Myocyte (in vitro differentiated cells): ENCODE results near the gene MREG. TPM values are rescaled to one million over a fixed set of nuclear protein-coding genes. Genes with fewer than 3 reads are reported as not detected.

Experiments used
- DNase-seq: peaks from one replicate; pipeline ENCODE4 v3.0.0-alpha.2; 2012; ENCODE audit warnings: low read depth
- total RNA-seq: library from RNA; depleted of rRNA; stranded (reverse); fragments of >200 nt; gene quantifications from 2 replicates; pipeline ENCODE4 v1.2.3, GENCODE V29; 2014

MREG gene
- total RNA-seq, 1 donor from 2014 or later = 28.9 TPM

DNA sequence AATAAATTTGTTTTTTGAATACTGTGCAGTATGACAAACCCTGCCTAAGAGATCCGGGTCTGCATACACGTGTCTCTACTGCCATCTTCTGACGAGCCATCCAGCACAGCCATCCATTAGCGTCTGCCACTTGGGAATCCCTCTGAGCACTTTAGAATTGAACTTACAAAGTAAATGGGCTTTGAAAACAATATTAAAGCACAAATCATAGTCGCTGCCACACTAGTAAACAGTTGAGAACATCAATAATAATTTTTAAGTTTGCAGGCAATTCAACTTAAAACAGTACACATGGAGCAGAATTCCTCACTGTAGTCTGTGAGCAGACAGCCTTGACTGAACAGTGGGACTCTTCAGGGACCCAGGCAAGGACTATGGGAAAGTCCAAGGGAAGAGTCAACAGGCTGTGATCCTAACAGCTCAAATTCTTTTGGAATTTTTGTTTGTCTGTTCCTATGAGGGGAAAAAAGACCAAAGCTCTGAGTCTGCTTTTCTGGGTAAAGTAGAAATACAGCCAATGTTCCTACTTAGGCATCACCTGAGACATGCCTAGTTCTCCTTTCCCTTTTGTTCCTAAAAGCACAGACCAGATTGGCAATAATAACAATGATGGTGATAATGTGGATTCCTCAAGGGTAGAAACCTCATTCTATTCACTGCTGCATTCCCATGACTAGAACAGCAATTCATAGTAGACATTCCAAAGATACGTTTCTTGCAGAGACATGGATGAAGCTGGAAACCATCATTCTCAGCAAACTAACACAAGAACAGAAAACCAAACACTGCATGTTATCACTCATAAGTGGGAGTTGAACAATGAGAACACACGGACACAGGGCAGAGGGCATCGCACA is 92.9 kb downstream of the MREG start:
- peak; percentile 82 for DNase-seq

DNA sequence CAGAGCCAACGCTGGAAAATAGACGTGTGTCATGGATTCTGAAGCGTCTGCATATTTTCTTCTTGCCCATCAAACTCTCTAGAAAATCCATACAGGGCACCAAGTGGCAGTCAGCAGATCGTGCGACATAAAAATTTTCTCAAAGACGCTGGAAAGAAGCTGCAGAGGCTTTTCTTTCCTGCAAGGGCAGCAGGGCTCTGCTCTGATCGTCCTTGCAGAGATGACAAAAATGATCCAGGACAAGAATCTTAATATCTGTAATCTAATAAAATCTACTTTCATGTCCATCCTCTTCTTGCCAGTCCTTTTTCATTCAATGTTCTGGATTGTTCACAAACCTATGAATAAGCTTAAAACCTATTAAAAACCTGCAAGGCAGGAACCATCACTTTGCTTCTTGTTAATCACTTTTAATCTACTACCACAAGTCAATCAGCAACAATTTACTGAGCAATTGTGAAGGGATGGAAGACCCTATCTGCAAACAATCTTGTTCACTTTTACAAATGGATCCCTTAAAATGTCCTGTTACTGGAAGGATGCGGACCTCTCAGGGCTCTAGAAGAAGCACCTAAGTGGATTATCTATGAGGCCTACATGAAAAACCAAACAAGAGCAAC is 93.6 kb downstream of the MREG start:
- DNase-seq = no peak

DNA sequence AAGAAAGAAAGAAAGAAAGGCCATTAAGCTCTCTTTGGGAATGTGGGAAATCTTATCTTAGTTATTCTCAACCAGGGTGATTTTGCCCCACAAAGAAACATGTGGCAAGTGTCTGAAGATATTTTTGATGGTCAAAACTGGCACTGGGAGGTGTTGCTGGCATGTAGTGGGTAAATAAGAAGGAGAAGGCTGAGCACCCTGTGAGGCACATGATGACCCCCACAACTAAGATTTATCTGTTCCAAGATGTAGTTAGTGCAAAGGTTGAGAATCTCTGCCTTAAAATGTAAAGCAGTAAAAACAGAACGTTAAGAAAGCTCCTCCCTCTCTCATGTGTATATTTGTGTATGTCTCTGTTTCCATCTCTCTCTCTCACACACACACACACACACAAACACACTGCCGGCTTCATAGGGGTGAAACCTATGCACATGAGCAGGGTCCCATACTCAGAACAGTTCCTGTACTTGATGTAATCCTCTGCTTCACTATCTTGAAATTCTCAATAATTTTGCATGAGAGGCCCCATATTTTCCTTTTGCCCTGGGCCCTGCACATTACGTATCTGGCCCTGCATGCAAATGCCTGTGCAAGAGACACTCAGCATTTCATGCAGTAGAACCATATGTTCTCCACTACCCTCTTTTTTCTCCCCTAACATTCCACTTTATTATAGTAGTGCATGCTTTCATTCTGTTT is 94.3 kb downstream of the MREG start:
- no peak for DNase-seq

DNA sequence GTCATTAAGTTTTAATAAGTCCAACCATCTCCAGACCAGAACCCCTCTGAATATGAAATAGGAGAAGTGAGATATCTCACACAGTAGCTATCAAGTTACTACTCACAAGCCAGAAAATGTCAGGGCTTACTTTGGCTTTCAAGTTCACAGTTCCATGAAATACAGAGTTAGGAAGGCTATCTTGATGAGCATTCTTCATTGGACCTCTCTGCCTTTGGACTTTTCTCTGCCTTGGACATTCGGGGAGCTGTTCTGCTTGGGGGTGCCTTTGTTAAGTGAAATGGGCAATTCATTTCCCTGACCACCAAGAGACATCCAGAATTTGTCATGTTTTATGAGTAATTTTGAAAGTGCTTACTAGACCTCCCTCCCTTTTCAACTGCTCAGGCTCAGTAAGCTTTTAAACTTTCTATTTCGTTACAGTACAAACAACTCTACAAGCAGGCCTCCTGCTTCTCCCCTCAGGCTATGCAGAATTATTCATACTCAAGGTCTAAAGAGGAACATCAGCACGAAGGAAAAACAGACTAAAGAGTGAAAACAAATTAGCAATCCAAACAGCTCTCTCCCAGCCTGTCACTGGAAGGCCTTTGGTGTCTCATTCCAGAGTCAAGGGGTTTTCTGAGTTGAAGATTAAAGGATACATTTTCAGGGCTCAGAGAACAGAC is 95.3 kb downstream of the MREG start:
- peak; percentile 28 for DNase-seq

DNA sequence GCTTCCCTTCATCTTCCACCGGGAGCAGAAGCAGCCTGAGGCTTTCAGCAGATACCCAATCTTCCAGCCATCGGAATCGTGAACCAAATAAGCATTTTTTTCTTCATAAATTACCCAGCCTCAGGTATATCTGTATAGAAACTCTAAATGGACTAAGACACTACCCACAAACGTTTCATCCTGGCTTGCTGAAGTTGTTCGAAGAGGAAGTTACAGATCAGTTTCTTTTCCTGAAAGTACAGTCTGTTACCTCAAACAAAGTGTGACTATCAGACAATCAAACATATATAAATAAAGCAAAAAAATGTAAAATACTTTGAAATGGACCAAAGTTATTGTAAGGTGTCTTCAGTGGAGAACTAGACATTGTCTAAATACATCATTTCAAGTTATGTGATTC is 97.9 kb downstream of the MREG start:
- no peak for DNase-seq

DNA sequence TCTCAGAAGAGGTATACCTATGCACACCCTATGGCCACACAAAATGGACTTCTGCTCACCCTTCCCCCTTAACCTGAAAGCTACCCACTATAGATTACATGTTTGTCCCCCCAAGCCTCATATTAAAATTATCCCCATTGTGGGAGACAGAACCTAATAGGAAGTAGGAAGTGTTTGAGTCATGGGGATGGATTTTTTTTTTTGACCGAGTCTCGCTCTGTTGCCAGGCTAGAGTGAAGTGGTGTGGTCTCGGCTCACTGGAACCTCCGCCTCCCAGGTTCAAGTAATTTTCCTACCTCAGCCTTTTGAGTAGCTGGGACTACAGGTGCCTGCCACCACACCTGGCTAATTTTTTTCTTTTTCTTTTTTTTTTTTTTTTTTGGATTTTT is 98.6 kb downstream of the MREG start:
- no peak for DNase-seq

DNA sequence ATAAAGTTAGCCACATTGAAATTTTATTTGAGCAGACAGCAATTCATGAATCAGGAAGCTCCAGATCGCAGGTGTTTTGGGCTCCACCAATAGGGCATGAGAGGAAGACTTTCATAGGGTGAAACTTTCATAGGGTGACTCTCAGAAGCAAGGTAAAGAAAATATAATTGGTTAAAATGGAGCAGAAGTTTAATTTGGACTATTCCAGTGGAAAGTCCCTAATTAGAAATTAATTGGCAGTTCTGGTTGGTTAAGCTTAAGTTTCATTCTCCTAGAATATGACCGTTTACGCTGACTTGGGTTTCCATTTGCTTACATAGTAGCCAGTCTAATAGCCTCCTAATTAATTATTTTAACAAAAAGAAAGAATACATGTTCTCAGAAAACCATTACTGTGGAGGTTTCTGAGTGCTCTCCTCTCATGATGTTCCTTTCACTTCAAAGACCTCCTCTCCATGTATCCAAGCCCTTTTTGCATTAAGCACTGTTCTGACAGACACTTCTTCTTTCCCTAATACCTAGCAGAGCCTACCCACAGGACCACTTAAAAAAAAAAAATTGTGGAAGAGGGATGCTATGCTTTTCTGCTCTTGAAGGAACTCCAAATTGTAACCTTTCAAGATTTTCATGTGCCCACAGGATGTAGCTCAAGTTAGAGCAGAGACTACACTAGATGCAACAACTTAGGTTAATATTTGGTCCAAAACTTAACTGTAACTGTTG is 99.1 kb downstream of the MREG start:
- no peak for DNase-seq

DNA sequence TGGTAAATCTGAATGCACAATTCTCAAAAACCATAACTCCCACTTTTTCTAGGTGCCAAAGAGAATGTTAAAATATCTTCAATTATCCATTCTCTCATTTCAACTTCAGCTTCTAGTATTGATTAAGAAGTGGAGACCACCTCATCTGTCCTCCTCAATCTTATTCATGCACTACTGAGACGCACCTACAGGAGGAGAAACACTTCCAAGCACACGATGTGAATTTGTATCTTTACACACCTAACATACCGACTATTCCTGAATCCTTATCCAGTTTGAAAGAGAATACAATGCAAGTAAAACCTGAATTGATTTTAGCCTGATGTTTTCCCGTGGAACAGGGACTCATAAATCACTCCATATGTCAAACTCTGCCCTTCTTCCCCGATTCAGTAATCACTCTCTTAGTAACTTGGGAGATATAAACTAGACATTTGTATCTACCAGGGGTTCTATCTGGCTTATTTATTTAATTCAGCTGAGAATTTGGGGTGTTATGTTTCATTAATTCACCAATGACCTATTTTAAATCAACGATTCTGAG is 101.0 kb downstream of the MREG start:
- DNase-seq = no peak

DNA sequence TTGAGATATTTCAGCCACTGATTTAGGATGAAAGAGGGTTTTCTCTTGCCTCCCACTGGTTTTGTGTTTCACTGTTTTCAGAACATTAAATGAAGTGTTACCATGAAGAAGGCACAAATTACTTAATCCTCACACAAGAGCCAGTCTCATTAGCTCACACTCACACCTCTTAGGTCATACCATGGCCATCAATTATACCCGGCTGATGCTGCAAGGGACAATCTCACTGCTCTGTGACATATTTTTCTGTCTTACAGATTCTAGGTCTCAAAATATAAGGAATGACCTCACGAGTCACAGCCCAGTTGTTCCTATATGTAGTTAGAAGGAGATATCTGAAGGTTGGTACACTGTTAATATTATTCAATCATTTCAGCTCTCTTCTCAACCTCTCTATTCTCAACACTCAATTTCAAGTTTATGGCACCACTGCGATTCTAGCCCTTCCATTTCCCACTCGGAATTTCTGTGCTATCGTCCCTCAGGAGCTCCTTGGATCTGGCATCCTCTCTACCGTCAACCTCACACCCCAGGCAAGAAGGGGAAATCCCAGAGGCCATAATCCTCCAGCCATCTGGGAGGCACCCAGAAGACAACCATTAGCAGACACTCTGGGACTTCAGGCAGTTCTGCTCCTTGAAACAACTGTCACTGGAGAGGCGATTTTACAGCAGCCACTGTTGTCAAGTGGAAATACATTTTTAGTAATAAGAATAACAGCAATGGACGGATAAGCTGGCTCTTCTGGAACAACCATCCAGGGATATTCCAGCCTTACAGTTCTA is 101.9 kb downstream of the MREG start:
- no peak for DNase-seq

DNA sequence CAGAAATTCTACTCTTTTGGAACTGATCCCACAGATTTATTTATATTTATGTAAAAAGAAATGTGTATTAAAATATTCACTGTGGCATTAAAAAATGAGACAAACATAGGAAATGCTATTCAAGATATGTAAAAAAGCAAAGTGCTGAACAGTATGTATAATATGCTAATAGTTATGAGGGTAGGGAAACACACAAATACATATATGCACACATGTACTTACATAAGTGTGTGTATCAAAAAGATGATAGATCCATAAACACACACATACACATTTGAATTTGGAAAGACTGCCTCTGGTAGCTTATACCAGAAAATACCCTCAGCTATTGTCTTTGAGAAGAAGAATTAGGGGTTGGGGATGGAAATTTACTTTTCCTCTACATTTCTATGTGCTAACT is 103.2 kb downstream of the MREG start:
- no peak for DNase-seq

DNA sequence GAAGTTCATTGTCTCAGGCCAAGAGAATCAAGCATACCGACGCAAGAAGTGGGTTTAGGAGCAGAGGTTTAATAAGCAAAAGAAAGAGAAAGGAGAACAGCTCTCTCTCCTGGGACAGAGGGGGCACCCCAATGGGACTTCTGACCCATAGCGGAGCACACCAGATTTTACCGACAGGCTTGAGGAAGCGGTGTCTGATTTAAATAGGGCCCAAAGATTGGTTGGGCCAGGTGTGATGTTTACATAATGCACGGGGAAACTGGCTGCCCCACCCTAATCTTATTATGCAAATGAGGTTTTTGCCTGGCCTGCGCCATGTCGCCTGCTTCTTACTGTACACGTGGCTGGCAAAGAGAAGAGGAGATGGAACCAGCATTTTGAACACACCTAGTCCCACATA is 106.2 kb downstream of the MREG start:
- DNase-seq = no peak

DNA sequence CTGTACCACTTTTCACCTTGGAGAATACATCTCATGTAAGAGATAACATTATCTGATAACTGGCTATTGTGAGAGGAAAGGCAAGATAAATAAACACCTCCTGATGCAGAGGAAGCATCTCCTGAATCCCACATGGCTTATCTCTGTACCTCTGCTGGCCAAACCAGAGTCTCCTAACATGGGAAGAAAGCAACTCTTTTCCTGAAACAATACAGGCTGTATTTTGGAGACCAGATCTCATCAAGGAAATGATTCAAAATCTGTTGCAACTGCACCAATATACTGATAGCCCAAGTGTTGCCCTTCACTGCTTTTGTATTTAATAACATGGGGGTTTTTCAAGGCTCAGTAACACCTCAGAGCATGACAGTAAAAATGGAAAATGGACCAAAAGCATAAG is 106.9 kb downstream of the MREG start:
- no peak for DNase-seq

DNA sequence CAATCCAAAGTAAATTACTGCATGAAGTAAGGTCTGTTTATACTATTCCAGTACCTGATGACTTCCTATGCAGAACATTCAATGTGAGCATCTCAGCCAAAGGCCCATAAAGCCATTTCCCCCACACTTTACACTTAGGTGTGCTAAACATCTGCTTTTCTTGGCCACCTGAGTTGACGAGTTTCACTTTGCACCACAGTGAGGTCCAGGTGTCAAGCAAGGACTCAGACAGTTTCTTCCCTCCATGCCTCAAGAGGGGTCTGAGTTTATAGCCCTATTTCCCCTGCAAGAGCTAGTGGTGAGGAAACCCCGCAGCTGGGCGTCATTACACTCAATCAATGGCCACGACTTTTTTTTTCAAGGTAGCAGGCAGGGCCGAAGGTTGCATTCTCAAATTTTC is 107.7 kb downstream of the MREG start:
- no peak for DNase-seq

DNA sequence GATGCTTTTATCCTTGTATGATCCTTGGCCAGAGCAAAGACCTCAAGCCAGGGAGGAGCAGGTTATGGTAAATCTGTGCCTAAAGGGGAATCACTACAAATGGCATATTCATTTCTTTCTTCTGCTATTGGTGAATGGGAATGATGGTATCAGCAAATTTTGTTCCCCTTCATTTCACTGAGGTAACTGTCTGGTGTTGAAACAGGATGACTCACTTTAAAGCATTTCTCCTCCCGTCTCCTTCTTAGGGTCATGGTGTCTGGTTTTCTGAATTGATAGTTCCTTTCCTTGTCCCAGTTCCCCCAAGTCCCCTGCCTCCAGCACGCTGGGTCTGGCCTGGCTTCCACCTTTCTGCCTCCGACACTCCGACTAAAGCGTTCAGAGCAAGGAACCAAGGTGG is 109.2 kb downstream of the MREG start:
- no peak for DNase-seq

DNA sequence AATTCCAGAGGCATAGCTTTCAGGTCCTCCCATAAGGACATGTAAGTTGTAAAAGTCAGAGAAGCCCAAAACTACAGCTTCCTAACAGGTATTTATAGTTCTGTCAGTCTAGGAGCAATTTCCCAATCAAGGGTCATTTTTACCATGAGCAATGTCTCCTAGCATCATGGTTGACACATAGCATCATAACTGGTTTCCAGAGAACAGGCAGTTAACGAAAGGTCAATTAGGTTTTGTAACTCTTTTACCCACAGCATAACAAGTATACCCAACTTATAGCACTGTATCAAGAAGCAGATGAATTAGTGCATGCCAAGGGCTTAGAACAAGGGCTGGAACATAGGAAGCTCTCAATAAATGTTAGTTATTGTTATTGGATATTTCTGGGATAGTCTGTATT is 110.1 kb downstream of the MREG start:
- no peak for DNase-seq

DNA sequence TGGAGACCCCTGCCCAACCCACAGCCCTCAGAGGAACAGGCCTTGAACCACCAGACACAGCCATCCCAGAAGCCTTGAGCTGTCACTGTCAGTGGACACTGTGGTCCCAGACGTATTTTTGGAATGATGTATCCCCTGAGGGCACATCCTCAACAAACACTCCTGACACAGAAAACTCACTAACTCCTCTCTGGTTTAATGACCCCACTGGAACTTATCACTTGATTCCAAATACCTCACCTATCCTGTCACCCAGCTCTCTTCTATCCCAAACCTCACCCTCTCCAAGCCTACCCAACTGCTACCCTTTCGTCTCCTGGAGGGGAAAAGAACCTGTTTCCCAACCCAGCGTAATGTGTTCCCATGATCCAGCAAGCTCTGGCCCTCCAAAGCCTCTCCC is 111.6 kb downstream of the MREG start:
- no peak for DNase-seq

DNA sequence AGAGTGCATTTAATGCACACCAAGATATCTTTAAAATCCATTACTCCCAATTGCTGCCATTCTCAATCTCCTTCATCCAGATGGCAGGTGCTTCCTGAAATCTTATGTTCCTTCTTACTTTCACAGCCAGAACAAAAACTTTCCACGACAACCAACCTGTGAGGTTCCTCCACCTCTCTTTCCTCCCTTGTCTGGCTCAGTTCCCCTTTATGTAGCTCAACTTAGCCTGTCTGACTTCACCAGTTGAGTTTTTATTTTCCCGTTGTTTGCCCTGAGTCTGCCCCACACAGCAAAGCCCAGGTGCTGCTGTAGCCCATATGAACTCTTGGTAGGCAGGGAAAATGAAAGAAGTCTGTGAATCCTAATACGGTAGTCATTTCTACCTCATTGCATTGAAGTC is 112.5 kb downstream of the MREG start:
- DNase-seq = no peak

DNA sequence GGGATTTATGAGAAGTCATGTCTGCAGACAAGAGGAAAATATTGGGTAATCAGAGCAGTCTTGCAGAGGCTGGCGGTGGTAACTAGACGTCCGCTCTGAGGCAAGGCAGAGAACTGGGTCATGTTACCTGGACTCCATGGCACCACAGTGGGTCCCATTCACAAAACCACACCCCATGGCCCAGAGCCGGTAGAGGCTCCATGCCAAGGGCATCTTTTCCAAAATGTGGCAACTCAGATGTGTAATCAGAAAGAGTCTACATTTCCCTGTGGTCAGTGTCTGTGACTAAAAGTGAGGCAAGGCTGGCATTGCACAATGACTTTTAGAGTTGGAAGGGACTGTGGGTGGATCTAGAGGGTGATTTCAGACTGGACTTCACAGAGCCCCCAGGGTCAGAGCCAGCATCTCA is 113.1 kb downstream of the MREG start:
- DNase-seq = peak; percentile 70

DNA sequence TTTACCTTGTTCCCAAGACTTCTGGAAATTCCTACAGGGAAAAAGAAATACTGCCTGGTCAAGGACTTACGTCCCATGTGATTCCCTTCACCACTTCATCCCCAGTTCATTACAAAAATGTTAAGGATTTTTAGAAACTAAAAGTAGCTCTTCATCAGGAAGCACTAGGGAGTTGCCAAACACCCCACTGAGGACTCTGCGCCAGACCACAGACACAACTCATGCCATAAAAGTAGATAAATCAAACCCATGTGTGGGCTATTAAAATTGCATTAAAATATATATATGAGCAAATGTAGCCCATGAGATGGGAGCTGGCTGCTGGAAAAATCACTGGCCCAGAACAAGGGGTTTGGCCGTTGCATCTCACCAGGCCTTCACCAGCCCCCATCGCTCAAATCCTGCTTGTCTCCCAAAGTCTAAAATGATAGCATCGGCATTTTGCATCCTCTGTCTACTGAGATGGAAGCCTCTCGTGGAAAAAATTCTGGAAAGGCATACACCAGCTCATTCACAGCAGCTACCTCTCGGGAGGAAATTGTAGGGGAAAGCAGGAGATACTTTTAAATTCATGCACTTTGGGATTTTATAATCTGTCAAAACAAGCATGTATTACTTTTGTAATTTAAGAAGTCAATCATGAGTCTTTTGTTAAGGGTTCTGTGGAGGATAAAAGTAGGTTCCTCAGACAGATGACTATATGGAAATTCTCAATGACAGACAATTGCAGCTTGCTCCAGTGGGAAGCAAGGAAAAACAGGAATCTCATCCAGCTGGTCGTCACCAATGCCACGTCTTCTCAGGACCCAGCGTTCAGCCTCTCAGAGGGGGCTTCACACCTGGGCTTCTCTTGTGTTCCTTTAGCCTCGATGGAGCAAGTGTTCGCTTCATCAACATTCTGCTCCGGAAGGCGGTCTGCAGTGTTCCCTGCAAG is 113.9 kb downstream of the MREG start:
- DNase-seq = peak; percentile 15
